WERI-Rb-1 (cell line): ENCODE results near the gene ITGA11.

Experiments used
- DNase-seq: peaks from one replicate; pipeline ENCODE4 v3.0.0-alpha.2; 2020
- H3K27ac ChIP-seq: fragments of 250-450 bp; sonication (Bioruptor Pico); 2 replicates; pipeline ENCODE4 v1.5.1; 2020; ENCODE audit warnings: mild to moderate bottlenecking, moderate library complexity
- H3K27me3 ChIP-seq: fragments of 250-450 bp; sonication (Bioruptor Pico); 2 replicates; pipeline ENCODE4 v1.5.1; 2021; ENCODE audit warnings: mild to moderate bottlenecking, low read depth, moderate library complexity; ENCODE audit not compliant: insufficient read depth, severe bottlenecking
- H3K36me3 ChIP-seq: fragments of 250-450 bp; sonication (Bioruptor Pico); 2 replicates; pipeline ENCODE4 v1.5.1; 2020; ENCODE audit warnings: mild to moderate bottlenecking, moderate library complexity
- H3K4me3 ChIP-seq: 2 replicates; pipeline ENCODE4 v1.5.1; 2011; ENCODE audit warnings: low read depth, mild to moderate bottlenecking, control low read depth, low read length
- H3K9me3 ChIP-seq: fragments of 250-450 bp; sonication (Bioruptor Pico); 2 replicates; pipeline ENCODE4 v1.5.1; 2021; ENCODE audit warnings: mild to moderate bottlenecking, moderate library complexity; ENCODE audit not compliant: severe bottlenecking
- TF ChIP-seq, protein P1 (sequence below): IDR thresholded peaks from 2 replicates; pipeline ENCODE4 v1.5.1; 2011; ENCODE audit warnings: low read depth, mild to moderate bottlenecking, control low read depth, inconsistent platforms, low read length

The ITGA11 gene

DNA sequence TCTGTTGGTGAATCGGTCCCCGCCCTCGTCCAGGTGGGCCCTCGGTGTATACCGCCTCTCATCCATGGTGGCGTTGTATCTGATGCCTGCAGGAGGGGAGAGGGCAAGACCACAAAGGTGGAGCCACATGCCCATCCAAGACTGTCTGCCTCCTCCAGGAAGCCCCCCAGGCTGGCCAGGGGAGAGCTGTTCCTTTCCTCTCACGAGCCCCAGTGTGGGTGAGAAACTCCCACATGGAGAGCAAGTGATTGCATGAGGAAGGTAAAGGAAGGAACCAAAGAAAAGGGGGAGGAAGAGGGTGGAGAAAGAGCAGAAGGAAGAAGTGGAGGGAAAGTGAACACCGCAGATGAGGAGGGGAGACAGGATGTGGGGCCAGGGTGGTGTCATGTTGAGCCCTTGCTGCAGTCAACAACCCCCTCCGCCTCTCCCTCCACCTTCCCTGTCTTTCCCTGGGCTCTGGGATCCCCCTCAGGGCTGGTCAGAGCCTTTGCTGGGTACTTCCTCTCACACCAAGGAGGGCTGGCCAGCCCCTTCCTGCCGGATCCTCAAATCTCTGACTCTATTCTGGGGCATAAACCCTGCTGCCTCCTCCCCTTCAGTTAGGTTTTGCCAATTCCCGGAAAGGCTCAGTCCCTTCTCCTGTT lies 105.1 kb downstream of the ITGA11 start:
- no peak for DNase-seq
- Histone ChIP-seq H3K9me3 (no peaks in the 10 kb centered on the region), H3K36me3 (no peaks in the 10 kb centered on the region), H3K4me3 (no peak overlapping the region), H3K27me3 (no peaks in the 10 kb centered on the region), H3K27ac (no peak overlapping the region)
- TF ChIP-seq, protein P1, sequence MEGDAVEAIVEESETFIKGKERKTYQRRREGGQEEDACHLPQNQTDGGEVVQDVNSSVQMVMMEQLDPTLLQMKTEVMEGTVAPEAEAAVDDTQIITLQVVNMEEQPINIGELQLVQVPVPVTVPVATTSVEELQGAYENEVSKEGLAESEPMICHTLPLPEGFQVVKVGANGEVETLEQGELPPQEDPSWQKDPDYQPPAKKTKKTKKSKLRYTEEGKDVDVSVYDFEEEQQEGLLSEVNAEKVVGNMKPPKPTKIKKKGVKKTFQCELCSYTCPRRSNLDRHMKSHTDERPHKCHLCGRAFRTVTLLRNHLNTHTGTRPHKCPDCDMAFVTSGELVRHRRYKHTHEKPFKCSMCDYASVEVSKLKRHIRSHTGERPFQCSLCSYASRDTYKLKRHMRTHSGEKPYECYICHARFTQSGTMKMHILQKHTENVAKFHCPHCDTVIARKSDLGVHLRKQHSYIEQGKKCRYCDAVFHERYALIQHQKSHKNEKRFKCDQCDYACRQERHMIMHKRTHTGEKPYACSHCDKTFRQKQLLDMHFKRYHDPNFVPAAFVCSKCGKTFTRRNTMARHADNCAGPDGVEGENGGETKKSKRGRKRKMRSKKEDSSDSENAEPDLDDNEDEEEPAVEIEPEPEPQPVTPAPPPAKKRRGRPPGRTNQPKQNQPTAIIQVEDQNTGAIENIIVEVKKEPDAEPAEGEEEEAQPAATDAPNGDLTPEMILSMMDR, result no peak

DNA sequence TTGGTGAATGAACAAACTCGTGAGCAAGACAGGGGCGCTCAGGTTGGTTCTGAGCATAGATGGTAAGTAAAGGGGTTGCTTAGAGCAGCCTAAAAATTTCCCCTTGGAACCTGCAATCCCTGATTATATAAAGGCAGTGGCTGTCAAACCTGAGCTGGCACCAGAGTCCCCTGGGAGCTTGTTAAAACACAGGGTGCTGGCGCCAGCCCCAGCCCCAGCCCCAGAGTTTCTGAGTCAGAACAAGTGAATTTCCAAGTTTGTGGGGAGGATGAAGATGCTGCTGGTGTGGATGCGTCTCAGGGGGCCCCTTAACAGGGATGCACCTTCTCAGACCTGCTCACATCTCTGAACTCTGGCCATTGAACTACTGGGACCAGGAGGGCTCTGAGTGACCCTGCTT lies 106.2 kb downstream of the ITGA11 start:
- H3K36me3 ChIP-seq, result no peaks in the 10 kb centered on the region
- TF ChIP-seq, protein P1, result no peak
- DNase-seq, result no peak

DNA sequence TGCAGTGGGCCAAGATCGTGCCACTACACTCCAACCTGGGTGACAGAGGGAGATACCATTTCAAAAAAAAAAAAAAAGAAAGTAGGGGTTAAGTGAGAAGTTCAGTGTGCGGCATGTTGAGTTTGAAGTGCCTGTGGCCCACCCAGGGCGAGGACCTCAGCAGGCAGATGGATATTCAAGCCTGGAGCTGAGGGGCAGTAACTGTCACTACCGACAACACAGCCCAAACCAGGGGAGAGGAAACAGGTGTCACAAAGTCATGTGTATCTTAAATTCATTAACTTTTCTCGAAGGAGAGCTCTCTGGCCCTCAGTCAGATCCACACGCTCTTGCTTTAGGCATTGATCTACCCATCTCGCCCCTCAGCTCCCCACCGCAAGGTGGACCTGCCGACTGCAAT lies 109.2 kb downstream of the ITGA11 start:
- no peak for DNase-seq
- H3K27ac ChIP-seq, result no peak overlapping the region
- no peaks in the 10 kb centered on the region for H3K9me3 ChIP-seq
- H3K27me3 ChIP-seq, result no peaks in the 10 kb centered on the region
- TF ChIP-seq, protein P1, result no peak
- no peaks in the 10 kb centered on the region for H3K36me3 ChIP-seq
- no peak overlapping the region for H3K4me3 ChIP-seq

More for the DNA sequence above, 106.2 kb downstream of the ITGA11 start:
- Histone ChIP-seq H3K27me3 (no peaks in the 10 kb centered on the region), H3K27ac (no peak overlapping the region), H3K4me3 (no peak overlapping the region), H3K9me3 (no peaks in the 10 kb centered on the region)

DNA sequence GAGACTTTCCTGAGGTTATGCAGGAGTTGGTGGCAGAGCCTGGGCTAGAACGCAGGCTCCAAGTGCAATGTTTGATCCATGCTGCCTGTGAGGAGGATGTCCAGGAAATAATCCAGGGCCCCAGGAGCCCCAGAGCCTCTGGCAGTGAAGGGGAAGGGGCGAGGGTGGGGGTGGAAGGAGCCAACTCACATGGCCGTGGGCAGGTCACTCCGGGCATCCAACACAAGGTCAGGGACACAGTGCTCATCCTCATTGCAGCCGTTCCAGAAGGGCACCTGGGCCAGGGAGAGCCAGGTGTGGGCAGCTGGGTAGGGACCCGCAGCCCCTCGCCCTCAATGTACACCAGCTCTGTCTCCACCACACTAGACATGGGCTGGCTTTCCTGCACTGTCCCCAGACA lies 110.7 kb downstream of the ITGA11 start:
- Histone ChIP-seq H3K27me3 (no peaks in the 10 kb centered on the region), H3K27ac (no peak overlapping the region), H3K9me3 (no peaks in the 10 kb centered on the region), H3K36me3 (no peaks in the 10 kb centered on the region), H3K4me3 (no peak overlapping the region)
- no peak for DNase-seq
- TF ChIP-seq, protein P1, result no peak

DNA sequence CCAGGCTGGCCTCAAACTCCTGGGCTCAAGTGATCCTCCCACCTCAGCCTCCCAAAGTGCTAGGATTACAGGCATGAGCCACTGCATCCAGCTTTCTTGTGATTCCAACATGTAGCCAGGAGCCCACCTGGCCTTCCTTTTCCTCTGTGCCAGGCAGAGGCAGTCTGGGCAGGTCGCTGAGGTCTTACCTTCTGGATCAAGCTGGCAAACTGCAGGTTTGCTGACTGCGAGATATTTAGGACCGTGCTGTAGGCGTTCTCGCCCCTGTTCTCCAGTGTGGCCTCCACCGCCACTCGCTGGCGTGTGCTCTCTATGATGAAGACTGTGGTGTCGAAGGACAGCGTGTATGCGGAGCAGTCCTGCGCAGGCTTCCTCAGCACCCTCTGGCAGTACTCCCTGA lies 112.0 kb downstream of the ITGA11 start:
- Histone ChIP-seq H3K27ac (no peak overlapping the region), H3K4me3 (no peak overlapping the region), H3K27me3 (no peaks in the 10 kb centered on the region), H3K36me3 (no peaks in the 10 kb centered on the region), H3K9me3 (no peaks in the 10 kb centered on the region)
- TF ChIP-seq, protein P1, result no peak
- no peak for DNase-seq
